Caco-2 (cell line): ENCODE data around the gene PSTK. TPM values are rescaled to one million over a fixed set of nuclear protein-coding genes. Genes with fewer than 3 reads are reported as not detected.

Source experiments
- BruUV-seq: library from RNA; stranded (reverse); fragments of 400-500 nt; replicated peaks from 2 replicates; lab custom pipeline; 2021; lab: Mats Ljungman, UMichigan
- CTCF ChIA-PET: fragments of 300-600 bp; sonication (Branson Sonifier 250); formaldehyde crosslinking; loops from one replicate; lab custom pipeline; 2022; ENCODE audit warnings: antibody characterized with exemption; lab: Charles Lee
- POLR2A ChIA-PET: fragments of 300-600 bp; sonication (Branson Sonifier 250); formaldehyde crosslinking; loops from one replicate; lab custom pipeline; 2022; ENCODE audit warnings: antibody characterized with exemption; lab: Charles Lee
- DNase-seq, 2 experiments: peaks; one replicate each; pipeline versions ENCODE4 v3.0.0 to v3.0.0-alpha.2; 2020 to 2022
- H3K27me3 ChIP-seq: replicated peaks from 2 replicates; pipeline ENCODE4 v1.6.0; 2011; ENCODE audit warnings: low read length; ENCODE audit not compliant: control insufficient read depth, insufficient read depth
- H3K36me3 ChIP-seq: 2 replicates; pipeline ENCODE4 v1.5.1; 2011; ENCODE audit warnings: low read length; ENCODE audit not compliant: control insufficient read depth, insufficient read depth
- H3K4me1 ChIP-seq: fragments of 250-450 bp; sonication (Bioruptor Pico); 2 replicates; pipeline ENCODE4 v1.5.1; 2020; ENCODE audit warnings: mild to moderate bottlenecking
- H3K4me3 ChIP-seq: 2 replicates; pipeline ENCODE4 v1.5.1; 2011; ENCODE audit warnings: low read depth, mild to moderate bottlenecking, control low read depth, low read length
- H3K9me3 ChIP-seq: fragments of 250-450 bp; sonication (Bioruptor Pico); 2 replicates; pipeline ENCODE4 v1.5.1; 2020; ENCODE audit warnings: mild to moderate bottlenecking, moderate library complexity
- H3K27ac Mint-ChIP-seq: one replicate; pipeline ENCODE4 v1.8.0; 2022; ENCODE audit warnings: mixed read lengths; ENCODE audit not compliant: unreplicated experiment
- H3K27me3 Mint-ChIP-seq: one replicate; pipeline ENCODE4 v1.8.0; 2022; ENCODE audit warnings: mixed read lengths; ENCODE audit not compliant: insufficient read depth, unreplicated experiment
- H3K36me3 Mint-ChIP-seq: one replicate; pipeline ENCODE4 v1.8.0; 2022; ENCODE audit warnings: mild to moderate bottlenecking, mixed read lengths; ENCODE audit not compliant: insufficient read depth, unreplicated experiment
- H3K4me1 Mint-ChIP-seq: one replicate; pipeline ENCODE4 v1.8.0; 2022; ENCODE audit warnings: low read depth, mixed read lengths; ENCODE audit not compliant: unreplicated experiment
- H3K4me3 Mint-ChIP-seq: one replicate; pipeline ENCODE4 v1.8.0; 2022; ENCODE audit warnings: mild to moderate bottlenecking, moderate library complexity, mixed read lengths; ENCODE audit not compliant: unreplicated experiment
- H3K9me3 Mint-ChIP-seq: one replicate; pipeline ENCODE4 v1.8.0; 2022; ENCODE audit warnings: mixed read lengths; ENCODE audit not compliant: unreplicated experiment
- intact Hi-C: fragments of 100-400 bp; cut with micrococcal nuclease; formaldehyde crosslinking; loops from one replicate; pipeline ENCODE4 v1.10.0; 2022; ENCODE audit not compliant: unreplicated experiment
- total RNA-seq: library from RNA; stranded (reverse); gene quantifications from 2 replicates; pipeline ENCODE4 v1.2.3, GENCODE V29; 2022
- TF ChIP-seq, protein P1 (sequence below), 2 experiments: fragments of 200-600 bp in 1 of 2; IDR thresholded peaks; 1 replicate in 1 of 2; 2 replicates in 1 of 2; pipeline versions ENCODE4 v1.5.1 to v1.8.0; 2011 to 2022; ENCODE audit warnings: antibody characterized with exemption in 1 of 2, control low read depth in 1 of 2, inconsistent platforms in 1 of 2, low read depth in 1 of 2, low read length in 1 of 2, mild to moderate bottlenecking in 1 of 2, moderate library complexity in 1 of 2; ENCODE audit not compliant: insufficient read depth in 1 of 2, severe bottlenecking in 1 of 2, unreplicated experiment in 1 of 2

Gene PSTK
- total RNA-seq, 1 experiment from 2014 or later: 8.2 TPM

DNA sequence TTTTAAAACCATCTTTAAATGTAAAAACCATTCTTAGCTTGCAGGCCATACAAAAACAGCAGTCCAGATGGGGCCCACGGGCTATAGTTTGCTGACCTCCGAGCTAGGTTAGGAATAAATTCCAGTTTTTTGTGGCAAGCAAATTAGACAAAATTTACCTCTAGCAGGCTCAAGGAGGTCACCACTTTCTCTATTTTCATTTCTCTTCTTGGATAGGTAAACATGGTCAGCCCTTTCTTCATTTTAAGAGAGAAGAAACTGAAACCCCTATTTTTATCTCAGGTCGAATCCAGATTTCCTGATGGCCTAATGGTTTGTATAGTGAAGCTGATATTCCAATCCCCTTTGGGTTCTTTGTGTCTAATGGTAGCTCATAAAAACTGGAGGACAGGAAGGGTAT is 17.7 kb downstream of the PSTK start:
- Mint-ChIP-seq H3K4me1 (no peaks in the 10 kb centered on the region), H3K4me3 (no peak overlapping the region), H3K36me3 (peaks cover 6% of the 10 kb centered on the region), H3K27me3 (no peaks in the 10 kb centered on the region), H3K27ac (no peak overlapping the region), H3K9me3 (no peaks in the 10 kb centered on the region)
- no peak for DNase-seq
- no TSS peak for BruUV-seq
- no peaks in the 10 kb centered on the region for H3K36me3 ChIP-seq
- intact Hi-C loops: no loop called here
- no peaks in the 10 kb centered on the region for H3K27me3 ChIP-seq
- TF ChIP-seq, protein P1, sequence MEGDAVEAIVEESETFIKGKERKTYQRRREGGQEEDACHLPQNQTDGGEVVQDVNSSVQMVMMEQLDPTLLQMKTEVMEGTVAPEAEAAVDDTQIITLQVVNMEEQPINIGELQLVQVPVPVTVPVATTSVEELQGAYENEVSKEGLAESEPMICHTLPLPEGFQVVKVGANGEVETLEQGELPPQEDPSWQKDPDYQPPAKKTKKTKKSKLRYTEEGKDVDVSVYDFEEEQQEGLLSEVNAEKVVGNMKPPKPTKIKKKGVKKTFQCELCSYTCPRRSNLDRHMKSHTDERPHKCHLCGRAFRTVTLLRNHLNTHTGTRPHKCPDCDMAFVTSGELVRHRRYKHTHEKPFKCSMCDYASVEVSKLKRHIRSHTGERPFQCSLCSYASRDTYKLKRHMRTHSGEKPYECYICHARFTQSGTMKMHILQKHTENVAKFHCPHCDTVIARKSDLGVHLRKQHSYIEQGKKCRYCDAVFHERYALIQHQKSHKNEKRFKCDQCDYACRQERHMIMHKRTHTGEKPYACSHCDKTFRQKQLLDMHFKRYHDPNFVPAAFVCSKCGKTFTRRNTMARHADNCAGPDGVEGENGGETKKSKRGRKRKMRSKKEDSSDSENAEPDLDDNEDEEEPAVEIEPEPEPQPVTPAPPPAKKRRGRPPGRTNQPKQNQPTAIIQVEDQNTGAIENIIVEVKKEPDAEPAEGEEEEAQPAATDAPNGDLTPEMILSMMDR (IDR thresholded peaks at IDR 0.05; ENCODE audit: insufficient read depth in 1 of 2, low read depth in 1 of 2, low read length in 1 of 2, severe bottlenecking in 1 of 2, unreplicated experiment in 1 of 2): no peak
- H3K9me3 ChIP-seq: no peaks in the 10 kb centered on the region
- CTCF ChIA-PET: interaction anchor here (1.2 kb wide), 1 partner anchor 17 kb away, joined by 4 read pairs; no protein-coding TSS in a partner anchor
- no peaks in the 10 kb centered on the region for H3K4me1 ChIP-seq
- POLR2A ChIA-PET: no interaction called here
- no peak overlapping the region for H3K4me3 ChIP-seq

DNA sequence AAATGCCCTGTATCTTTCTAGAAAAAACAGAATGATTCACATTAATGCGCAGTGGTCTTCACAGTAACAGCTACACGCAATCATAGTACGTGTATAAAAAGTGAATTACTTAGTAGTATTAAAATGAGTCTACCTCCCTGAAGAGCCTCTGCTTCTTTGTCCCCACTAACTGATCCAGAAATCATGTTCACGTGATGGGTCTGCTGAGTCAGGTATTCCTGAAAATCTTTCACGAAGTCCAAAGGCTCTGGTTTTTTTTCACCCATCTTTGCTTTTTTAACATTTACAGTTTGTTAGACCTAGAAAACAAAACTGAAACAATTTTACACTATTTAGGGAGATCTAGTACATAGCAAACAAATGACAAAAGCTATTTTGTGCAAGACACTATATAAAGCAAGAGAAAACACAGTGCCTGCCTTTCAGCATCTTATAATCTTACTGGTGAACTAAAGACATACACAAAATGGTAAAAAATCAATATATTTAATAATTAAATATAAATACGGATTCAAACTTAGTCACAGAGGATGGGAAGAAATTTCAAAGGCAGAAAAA is 18.2 kb downstream of the PSTK start:
- Mint-ChIP-seq H3K4me3 (no peak overlapping the region), H3K27me3 (no peaks in the 10 kb centered on the region), H3K36me3 (peaks cover 6% of the 10 kb centered on the region), H3K4me1 (no peaks in the 10 kb centered on the region), H3K27ac (no peak overlapping the region), H3K9me3 (no peaks in the 10 kb centered on the region)
- BruUV-seq: no TSS peak
- TF ChIP-seq, protein P1 (IDR thresholded peaks at IDR 0.05; ENCODE audit: insufficient read depth in 1 of 2, low read depth in 1 of 2, low read length in 1 of 2, severe bottlenecking in 1 of 2, unreplicated experiment in 1 of 2): no peak
- H3K36me3 ChIP-seq: no peaks in the 10 kb centered on the region
- intact Hi-C loops: no loop called here
- no peaks in the 10 kb centered on the region for H3K4me1 ChIP-seq
- no peaks in the 10 kb centered on the region for H3K27me3 ChIP-seq
- no peak overlapping the region for H3K4me3 ChIP-seq
- ChIA-PET POLR2A (no interaction called here), CTCF (interaction anchor here (1.2 kb wide), 1 partner anchor 17 kb away, joined by 4 read pairs; no protein-coding TSS in a partner anchor)
- no peaks in the 10 kb centered on the region for H3K9me3 ChIP-seq
- no peak for DNase-seq

DNA sequence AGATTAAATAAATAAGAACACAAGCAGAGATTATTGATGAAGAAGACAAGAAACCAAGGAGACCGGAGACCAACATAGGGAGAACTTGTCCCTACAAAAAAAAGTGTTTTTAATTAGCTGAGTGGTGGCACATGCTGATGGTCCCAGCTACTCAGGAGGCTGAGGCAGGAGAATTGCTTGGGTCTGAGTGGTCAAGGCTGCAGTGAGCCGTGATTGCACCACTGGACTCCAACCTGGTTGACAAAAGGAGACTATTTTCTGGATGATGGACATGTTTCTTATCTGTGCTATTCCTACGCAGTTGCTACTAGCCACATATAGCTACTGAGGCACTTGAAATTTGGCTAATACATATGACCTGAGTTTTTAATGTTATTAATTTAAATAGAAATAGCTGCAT is 18.7 kb downstream of the PSTK start:
- no TSS peak for BruUV-seq
- Mint-ChIP-seq H3K36me3 (peaks cover 6% of the 10 kb centered on the region), H3K9me3 (no peaks in the 10 kb centered on the region), H3K27ac (no peak overlapping the region), H3K27me3 (no peaks in the 10 kb centered on the region), H3K4me1 (peaks cover 4% of the 10 kb centered on the region), H3K4me3 (no peak overlapping the region)
- ChIA-PET CTCF (no interaction called here), POLR2A (no interaction called here)
- TF ChIP-seq, protein P1 (IDR thresholded peaks at IDR 0.05; ENCODE audit: insufficient read depth in 1 of 2, low read depth in 1 of 2, low read length in 1 of 2, severe bottlenecking in 1 of 2, unreplicated experiment in 1 of 2): no peak
- intact Hi-C loops: no loop called here
- Histone ChIP-seq H3K4me1 (no peaks in the 10 kb centered on the region), H3K9me3 (no peaks in the 10 kb centered on the region), H3K36me3 (no peaks in the 10 kb centered on the region), H3K27me3 (no peaks in the 10 kb centered on the region), H3K4me3 (no peak overlapping the region)
- DNase-seq: no peak
